Gastrocnemius medialis (tissue), 4 donors: ENCODE data around the gene SKIC3. TPM values are rescaled to one million over a fixed set of nuclear protein-coding genes. Genes with fewer than 3 reads are reported as not detected.

ENCODE experiments used
- total RNA-seq, 4 donors: library from RNA; depleted of rRNA; stranded (reverse); fragments of >200 nt; gene quantifications; one replicate each; pipeline versions ENCODE4 v1.1.0 to v1.2.3, GENCODE V29; 2016

Gene SKIC3
- total RNA-seq, 4 donors from 2014 or later = 40.6 to 54.4 (median 43.4) TPM

Other genes with a start within 250 kb of the SKIC3 start
- not detected for gene FAM81B, start 163.6 kb downstream of the SKIC3 start, total RNA-seq
- gene ARSK, start 124 bp upstream of the SKIC3 start, total RNA-seq = 1 to 10 TPM; 2.3 to 4.3 (median 2.8) TPM
- under 1 TPM in 3 of 4 donors, not detected in 1; 0.29 to 0.59 (median 0.29) TPM for gene GPR150, start 65.1 kb upstream of the SKIC3 start, total RNA-seq
- gene RFESD, start 91.8 kb upstream of the SKIC3 start, total RNA-seq = 1 to 10 TPM in 3 of 4 donors, under 1 TPM in 1; 0.89 to 2.9 (median 1.6) TPM
- gene SPATA9, start 128.0 kb upstream of the SKIC3 start, total RNA-seq = under 1 TPM in 1 of 4 donors, not detected in 3; 0.76 TPM
- gene RHOBTB3, start 176.4 kb upstream of the SKIC3 start, total RNA-seq = 100 to 1,000 TPM in 1 of 4 donors, 10 to 100 TPM in 3; 40.1 to 134 (median 86.9) TPM